ENCODE measurements around the gene NCAPG2. TPM values are rescaled to one million over a fixed set of nuclear protein-coding genes. Genes with fewer than 3 reads are reported as not detected.

NCAPG2 gene
- total RNA-seq, 1 donor from 2014 or later: 12.2 TPM

DNA sequence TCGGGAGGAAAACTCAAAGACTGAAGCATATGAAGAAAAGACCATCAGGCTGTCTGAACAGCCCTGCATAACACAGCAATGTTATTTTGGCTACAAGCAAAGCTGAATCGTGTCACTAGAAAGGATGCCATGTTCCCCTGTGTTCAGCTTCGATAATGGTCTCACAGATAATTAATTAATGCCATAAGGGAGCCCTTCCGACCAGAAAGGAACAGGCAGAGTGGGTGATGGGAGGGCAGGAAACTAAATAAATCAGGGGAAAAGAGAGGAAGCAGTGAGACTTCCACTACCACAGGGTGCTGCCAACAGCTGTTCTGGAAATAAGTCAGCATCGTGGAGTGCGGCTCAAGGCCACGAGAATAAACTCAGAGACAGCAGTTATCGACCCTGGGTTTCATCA lies 120.2 kb downstream of the NCAPG2 start:
- DNase-seq (ENCODE audit: low spot score in 2 of 2) (no peak), FAIRE-seq (no peak)

DNA sequence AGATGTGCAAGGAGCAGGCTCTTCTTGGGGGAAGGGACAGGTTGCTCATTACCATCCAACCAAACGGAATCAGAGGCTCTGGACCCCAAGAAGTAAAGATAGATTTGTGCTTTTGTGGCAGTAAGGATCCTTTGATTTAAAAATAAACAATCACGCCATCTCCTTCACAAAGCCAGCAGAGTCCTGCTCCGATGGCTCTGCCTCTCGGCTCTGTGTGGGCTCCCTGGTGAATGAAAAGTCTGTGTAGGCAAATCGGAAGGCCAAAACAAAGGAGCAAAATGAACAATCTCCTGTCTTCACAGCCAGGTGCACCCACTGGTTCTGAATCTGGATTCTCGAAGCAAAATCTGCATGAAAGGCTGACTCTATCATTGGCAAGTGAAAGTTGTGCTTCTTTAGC lies 120.8 kb downstream of the NCAPG2 start:
- FAIRE-seq (no peak), DNase-seq (ENCODE audit: low spot score in 2 of 2) (no peak)

DNA sequence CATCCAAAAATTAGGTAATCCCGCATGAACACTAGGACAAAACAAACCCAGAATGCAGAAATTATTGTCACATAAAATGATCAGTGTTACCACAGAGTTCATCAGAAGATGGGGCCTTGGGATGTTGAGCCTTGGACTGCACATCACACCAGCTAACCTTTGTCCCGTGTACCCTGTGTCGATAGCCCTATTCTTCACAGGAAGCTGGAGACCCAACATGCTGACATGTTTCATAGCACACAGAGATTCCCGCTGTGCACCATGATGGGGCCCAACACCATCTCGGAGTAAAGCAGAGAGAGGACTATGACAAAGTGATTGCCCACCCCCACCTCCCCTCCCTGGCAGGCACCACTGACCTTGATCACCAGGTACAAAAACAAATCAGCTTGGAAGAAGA lies 121.5 kb downstream of the NCAPG2 start:
- DNase-seq (ENCODE audit: low spot score in 2 of 2): no peak
- no peak for FAIRE-seq

DNA sequence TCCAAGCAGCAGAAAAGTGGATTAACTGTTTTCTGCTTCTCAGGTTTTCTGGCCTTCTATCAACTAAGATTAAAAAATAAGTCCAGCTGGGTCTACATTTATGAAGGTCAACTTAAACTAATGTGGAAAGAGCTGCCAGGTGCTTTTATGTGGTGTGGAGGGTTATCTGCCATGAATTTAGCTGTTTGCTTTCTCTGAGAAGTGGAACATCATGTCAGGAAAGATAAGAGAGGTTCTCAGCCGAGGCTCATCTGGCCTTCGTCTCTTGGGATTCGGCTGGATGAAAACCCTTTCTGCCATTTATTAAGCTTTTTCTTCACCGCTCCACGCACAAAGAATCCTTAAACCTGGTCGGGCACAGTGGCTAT lies 122.5 kb downstream of the NCAPG2 start:
- FAIRE-seq: no peak
- no peak for DNase-seq (ENCODE audit: low spot score in 2 of 2)

DNA sequence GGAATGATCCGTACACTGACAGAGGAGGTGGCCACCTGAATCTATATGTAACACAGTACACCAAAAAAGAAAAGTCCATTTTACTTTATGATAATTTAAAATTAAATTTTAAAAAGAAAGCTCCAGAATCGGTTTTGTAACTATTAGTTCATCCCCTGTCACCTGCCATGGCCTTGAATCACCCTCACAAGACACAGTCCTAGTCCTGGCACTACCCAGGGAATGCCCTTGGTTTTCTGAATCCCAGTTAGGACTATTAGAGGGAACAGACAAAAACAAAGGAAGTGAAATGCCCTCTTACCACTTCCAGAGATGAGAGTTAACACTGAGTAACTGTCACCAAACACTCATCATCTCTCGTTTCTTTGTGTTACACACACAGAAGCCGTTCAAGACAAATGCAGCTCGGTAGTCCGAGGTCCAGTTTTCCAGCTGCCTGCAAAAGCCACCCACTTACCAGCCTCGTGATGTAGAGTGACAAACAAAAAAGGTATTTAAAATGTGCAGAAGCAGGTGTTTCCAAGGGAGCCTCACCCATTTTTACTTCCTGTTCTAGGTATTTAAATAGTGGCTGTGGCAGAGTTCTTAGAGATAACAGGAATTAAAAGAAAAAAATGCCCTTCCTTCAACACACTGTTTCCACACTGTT lies 123.0 kb downstream of the NCAPG2 start:
- no peak for FAIRE-seq
- DNase-seq (ENCODE audit: low spot score in 2 of 2): no peak

Small RNAs within 50 kb of the gene (small RNA-seq; reads per million reads assigned to genes)
- gene MIR5707: not detected
- gene THAP5P1: not detected

Other genes with a start within 250 kb of the NCAPG2 start
- gene PTPRN2, start 117.0 kb downstream of the NCAPG2 start, total RNA-seq: 52.2 TPM
- gene ESYT2, start 124.7 kb upstream of the NCAPG2 start, total RNA-seq: 79.1 TPM
- 10.6 TPM for gene DYNC2I1, start 151.8 kb upstream of the NCAPG2 start, total RNA-seq

All from frontal cortex (tissue), 4 donors.